Central memory CD8-positive, alpha-beta T cell (primary cell): Measurements from ENCODE around the gene DNMT3A.

Source experiments
- ATAC-seq: fragments of 150-1000 bp; cut with Tn5 transposase; replicated peaks from 2 replicates; pipeline ENCODE4 v1.10.0; 2022; ENCODE audit warnings: mild to moderate bottlenecking, moderate FRiP score, moderate number of reproducible peaks; ENCODE audit not compliant: poor library complexity, severe bottlenecking; ENCODE audit errors: extremely low read depth
- DNase-seq, 2 donors: peaks; one replicate each; pipeline ENCODE4 v3.0.0; 2021; ENCODE audit warnings: low spot score in 2 of 2
- H3K27ac Mint-ChIP-seq: one replicate; pipeline ENCODE4 v1.8.0; 2022; ENCODE audit warnings: low read depth, mild to moderate bottlenecking, moderate library complexity, mixed read lengths
- H3K27me3 Mint-ChIP-seq: one replicate; pipeline ENCODE4 v1.8.0; 2022; ENCODE audit warnings: mixed read lengths
- H3K36me3 Mint-ChIP-seq: one replicate; pipeline ENCODE4 v1.8.0; 2022; ENCODE audit warnings: mild to moderate bottlenecking, moderate library complexity, mixed read lengths; ENCODE audit not compliant: insufficient read depth
- H3K4me1 Mint-ChIP-seq: one replicate; pipeline ENCODE4 v1.8.0; 2022; ENCODE audit warnings: mixed read lengths
- H3K4me3 Mint-ChIP-seq: one replicate; pipeline ENCODE4 v1.8.0; 2022; ENCODE audit warnings: mild to moderate bottlenecking, moderate library complexity, mixed read lengths
- H3K9me3 Mint-ChIP-seq: one replicate; pipeline ENCODE4 v1.8.0; 2022; ENCODE audit warnings: mixed read lengths

DNMT3A gene

DNA sequence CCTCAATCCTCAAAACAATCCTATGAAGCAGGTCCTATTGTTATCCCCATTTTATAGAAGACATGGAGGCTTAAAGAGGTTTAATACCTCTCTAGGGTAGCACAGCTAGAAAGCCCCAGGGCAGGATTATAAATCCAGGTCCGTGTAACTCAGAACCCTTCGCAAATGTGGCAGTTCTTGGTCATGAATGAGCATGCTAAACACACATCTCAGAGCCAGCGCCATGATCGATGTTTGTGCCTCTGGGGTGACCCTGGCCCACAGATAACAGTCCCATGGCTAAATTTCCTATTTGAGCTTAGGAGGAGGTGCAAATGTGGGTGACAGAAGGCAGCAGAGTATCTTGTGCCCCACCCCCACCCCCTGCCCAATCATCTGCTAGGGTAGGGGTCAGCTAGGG lies 17.5 kb downstream of the DNMT3A start:
- ATAC-seq, result no peak
- H3K4me1 Mint-ChIP-seq, result peaks cover 35% of the 10 kb centered on the region
- H3K27me3 Mint-ChIP-seq, result no peaks in the 10 kb centered on the region
- peak overlapping the region; percentile 7 for H3K27ac Mint-ChIP-seq
- peaks cover 11% of the 10 kb centered on the region for H3K36me3 Mint-ChIP-seq
- H3K4me3 Mint-ChIP-seq, result peak overlapping the region; percentile 83
- DNase-seq, result no peak
- peaks cover 9% of the 10 kb centered on the region for H3K9me3 Mint-ChIP-seq

GRCh38 chr2:25323610-25324189 lies 18.0 kb downstream of the DNMT3A start:
- Mint-ChIP-seq H3K4me1 (peaks cover 35% of the 10 kb centered on the region), H3K27me3 (no peaks in the 10 kb centered on the region), H3K9me3 (peaks cover 9% of the 10 kb centered on the region), H3K36me3 (peaks cover 11% of the 10 kb centered on the region), H3K27ac (peak overlapping the region; percentile 87), H3K4me3 (peak overlapping the region; percentile 83)
- DNase-seq, result no peak
- no peak for ATAC-seq

GRCh38 chr2:25323042-25323514 lies 18.6 kb downstream of the DNMT3A start:
- DNase-seq (peak; percentile 53 to 54), ATAC-seq (peak; percentile 75)
- Mint-ChIP-seq H3K27ac (peak overlapping the region; percentile 87), H3K27me3 (no peaks in the 10 kb centered on the region), H3K9me3 (peaks cover 9% of the 10 kb centered on the region), H3K4me3 (peak overlapping the region; percentile 83), H3K36me3 (peaks cover 11% of the 10 kb centered on the region), H3K4me1 (peaks cover 35% of the 10 kb centered on the region)

DNA sequence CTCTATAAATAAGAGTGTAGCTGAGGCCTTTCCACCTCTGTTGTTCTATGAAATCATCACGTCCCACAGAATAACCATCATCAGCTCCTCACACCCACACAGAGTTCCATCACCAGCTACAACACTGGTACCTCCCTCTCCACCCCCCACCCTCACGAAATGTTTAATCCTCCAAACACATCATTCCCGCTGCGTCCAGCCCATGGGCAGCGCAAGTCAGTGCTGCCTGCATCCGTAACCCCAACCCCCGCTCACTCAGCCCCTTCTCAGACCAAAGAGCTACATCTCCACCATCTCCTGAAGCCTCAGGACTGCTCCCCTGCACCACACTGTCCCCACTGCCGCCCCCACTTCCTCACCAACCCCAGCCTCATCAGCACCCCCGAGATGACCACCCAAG lies 19.4 kb downstream of the DNMT3A start:
- Mint-ChIP-seq H3K9me3 (peaks cover 9% of the 10 kb centered on the region), H3K4me3 (peak overlapping the region; percentile 83), H3K36me3 (peaks cover 8% of the 10 kb centered on the region), H3K27ac (peak overlapping the region; percentile 87), H3K27me3 (no peaks in the 10 kb centered on the region), H3K4me1 (peaks cover 35% of the 10 kb centered on the region)
- DNase-seq, result no peak
- peak; percentile 30 for ATAC-seq

- H3K27ac Mint-ChIP-seq, result no peak overlapping the region
- no peak for DNase-seq
- no peaks in the 10 kb centered on the region for H3K27me3 Mint-ChIP-seq
Observed at GRCh38 chr2:25320077-25320476, 21.6 kb downstream of the DNMT3A start.

GRCh38 chr2:25316101-25316500 lies 25.6 kb downstream of the DNMT3A start:
- H3K4me3 Mint-ChIP-seq, result no peak overlapping the region
- no peak for ATAC-seq
- H3K36me3 Mint-ChIP-seq, result peaks cover 1% of the 10 kb centered on the region
- H3K27ac Mint-ChIP-seq, result peak overlapping the region; percentile 66
- H3K27me3 Mint-ChIP-seq, result no peaks in the 10 kb centered on the region
- no peaks in the 10 kb centered on the region for H3K9me3 Mint-ChIP-seq
- peaks cover 28% of the 10 kb centered on the region for H3K4me1 Mint-ChIP-seq
- DNase-seq, result no peak

More at GRCh38 chr2:25320077-25320476, 21.6 kb downstream of the DNMT3A start:
- H3K4me1 Mint-ChIP-seq, result peaks cover 42% of the 10 kb centered on the region
- ATAC-seq, result no peak
- H3K36me3 Mint-ChIP-seq, result peaks cover 4% of the 10 kb centered on the region
- H3K9me3 Mint-ChIP-seq, result no peaks in the 10 kb centered on the region
- H3K4me3 Mint-ChIP-seq, result no peak overlapping the region

DNA sequence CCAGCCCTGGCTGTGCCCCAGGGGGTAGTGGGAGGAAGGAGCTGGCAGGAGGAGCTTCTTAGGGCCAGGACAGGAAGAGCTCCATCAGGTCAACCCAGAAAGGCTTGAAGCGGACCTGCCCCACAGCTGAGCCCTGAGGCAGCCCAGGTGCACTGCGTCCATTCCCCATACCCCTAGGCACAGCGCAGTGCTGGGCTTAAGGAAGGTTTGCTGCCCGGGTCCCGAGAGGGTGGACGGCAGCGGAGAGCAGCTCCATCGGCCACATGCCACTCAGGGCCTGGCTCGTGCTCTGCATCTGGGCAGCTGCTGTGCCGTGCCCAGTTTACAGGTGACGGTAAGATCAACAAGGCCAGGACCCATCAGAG lies 26.4 kb downstream of the DNMT3A start:
- Mint-ChIP-seq H3K27me3 (no peaks in the 10 kb centered on the region), H3K27ac (no peak overlapping the region), H3K9me3 (no peaks in the 10 kb centered on the region), H3K4me3 (no peak overlapping the region), H3K36me3 (peaks cover 1% of the 10 kb centered on the region), H3K4me1 (peaks cover 32% of the 10 kb centered on the region)
- DNase-seq (no peak), ATAC-seq (no peak)

DNA sequence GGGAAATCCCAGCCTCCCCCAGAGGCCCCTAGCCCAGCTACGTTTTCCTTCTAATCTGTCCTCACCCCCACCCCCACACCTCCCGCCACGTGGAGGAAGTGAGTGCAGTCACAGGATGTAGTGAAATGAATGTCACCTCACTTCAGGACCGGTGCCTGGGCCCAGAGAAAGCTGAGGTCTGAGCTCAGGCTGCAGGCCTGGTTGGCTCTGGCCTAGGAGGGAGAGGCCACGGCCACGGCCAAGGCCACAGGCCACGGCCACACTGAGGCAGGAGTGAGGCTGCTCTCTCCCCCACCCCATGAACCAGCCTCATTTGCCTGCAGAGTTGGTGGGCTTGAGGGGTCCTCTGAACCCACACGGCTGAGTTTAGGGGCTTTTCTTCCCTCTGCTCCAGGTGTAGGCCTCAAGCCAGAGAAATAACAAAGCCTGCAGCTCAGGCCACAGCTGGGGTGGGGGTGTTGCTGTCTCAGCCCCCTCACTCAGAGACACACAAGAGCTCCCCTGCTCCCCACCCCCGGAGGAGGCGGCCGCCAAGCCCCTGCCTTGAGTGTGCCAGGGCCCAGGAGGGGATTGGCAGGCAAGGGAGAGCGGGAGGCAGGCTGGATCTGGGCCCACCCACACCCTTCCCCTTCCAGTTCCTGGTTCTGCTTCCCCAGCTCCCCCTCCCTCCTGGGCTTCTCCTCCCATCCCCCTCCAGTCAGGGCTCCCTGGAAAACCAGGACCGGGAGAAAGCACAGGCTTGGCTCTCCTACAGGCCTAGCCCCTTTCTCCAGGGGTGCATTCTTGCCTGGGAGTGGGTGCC lies 27.0 kb downstream of the DNMT3A start:
- H3K4me3 Mint-ChIP-seq, result peak overlapping the region; percentile 64
- H3K4me1 Mint-ChIP-seq, result peaks cover 33% of the 10 kb centered on the region
- no peaks in the 10 kb centered on the region for H3K9me3 Mint-ChIP-seq
- ATAC-seq (peak; percentile 89), DNase-seq (peak in 1 of 2 donors; percentile 27)
- peak overlapping the region; percentile 61 for H3K27ac Mint-ChIP-seq
- no peaks in the 10 kb centered on the region for H3K27me3 Mint-ChIP-seq
- peaks cover 1% of the 10 kb centered on the region for H3K36me3 Mint-ChIP-seq

DNA sequence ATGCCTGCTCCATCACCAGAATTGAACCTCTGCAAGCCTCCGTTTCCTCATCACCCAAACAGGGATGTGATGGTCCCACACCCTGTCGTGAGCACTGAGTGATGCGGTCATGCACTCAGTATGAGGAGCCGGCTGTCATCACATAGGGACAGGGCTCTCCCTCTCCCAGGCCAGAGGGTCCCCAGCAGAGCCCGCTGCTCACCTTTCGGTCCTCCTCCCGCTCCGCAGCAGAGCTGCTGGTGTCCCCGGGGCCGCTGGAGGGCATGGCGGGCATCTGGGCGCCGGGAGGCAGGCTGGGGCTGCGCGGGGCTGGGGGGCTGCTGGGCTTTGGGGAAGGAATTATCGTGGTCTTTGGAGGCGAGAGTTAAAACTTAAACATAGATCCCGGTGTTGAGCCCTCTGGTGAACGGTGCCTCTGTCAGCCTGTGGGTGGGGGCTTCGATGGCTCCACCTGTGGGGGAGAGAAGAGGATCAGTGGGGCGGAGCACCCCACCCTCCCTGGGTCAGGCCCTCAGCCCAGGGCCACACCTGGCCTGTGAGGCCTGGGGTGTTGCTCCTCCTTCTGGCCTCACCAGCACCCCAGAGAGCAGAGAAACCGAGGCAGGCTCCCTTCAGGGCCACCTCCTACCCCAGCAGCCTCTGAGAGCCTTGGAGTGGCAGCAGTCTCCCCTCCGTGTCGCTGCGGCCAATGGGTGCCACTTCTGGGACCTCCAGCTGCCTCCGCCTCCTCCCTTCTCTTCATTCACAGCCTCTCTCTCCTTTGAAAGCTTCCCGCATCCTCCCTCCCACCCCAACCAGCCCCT lies 27.8 kb downstream of the DNMT3A start:
- H3K36me3 Mint-ChIP-seq, result peaks cover 1% of the 10 kb centered on the region
- peak; percentile 37 for ATAC-seq
- peaks cover 33% of the 10 kb centered on the region for H3K4me1 Mint-ChIP-seq

GRCh38 chr2:25312958-25313710 lies 28.6 kb downstream of the DNMT3A start:
- Mint-ChIP-seq H3K27ac (peak overlapping the region; percentile 61), H3K27me3 (no peaks in the 10 kb centered on the region), H3K9me3 (no peaks in the 10 kb centered on the region), H3K4me3 (peak overlapping the region; percentile 64), H3K36me3 (peaks cover 1% of the 10 kb centered on the region), H3K4me1 (peaks cover 40% of the 10 kb centered on the region)
- no peak for ATAC-seq
- DNase-seq, result no peak

More for the DNA sequence above, 27.8 kb downstream of the DNMT3A start:
- Mint-ChIP-seq H3K27ac (peak overlapping the region; percentile 61), H3K9me3 (no peaks in the 10 kb centered on the region), H3K27me3 (no peaks in the 10 kb centered on the region), H3K4me3 (peak overlapping the region; percentile 64)
- no peak for DNase-seq

- H3K4me3 Mint-ChIP-seq, result no peak overlapping the region
- H3K4me1 Mint-ChIP-seq, result peaks cover 40% of the 10 kb centered on the region
- H3K27ac Mint-ChIP-seq, result no peak overlapping the region
- peaks cover 1% of the 10 kb centered on the region for H3K36me3 Mint-ChIP-seq
- DNase-seq (no peak), ATAC-seq (no peak)
- H3K27me3 Mint-ChIP-seq, result no peaks in the 10 kb centered on the region
- no peaks in the 10 kb centered on the region for H3K9me3 Mint-ChIP-seq
Observed at GRCh38 chr2:25311865-25312575, 29.7 kb downstream of the DNMT3A start.
